ENCODE data around the gene ABCA4.

DNA sequence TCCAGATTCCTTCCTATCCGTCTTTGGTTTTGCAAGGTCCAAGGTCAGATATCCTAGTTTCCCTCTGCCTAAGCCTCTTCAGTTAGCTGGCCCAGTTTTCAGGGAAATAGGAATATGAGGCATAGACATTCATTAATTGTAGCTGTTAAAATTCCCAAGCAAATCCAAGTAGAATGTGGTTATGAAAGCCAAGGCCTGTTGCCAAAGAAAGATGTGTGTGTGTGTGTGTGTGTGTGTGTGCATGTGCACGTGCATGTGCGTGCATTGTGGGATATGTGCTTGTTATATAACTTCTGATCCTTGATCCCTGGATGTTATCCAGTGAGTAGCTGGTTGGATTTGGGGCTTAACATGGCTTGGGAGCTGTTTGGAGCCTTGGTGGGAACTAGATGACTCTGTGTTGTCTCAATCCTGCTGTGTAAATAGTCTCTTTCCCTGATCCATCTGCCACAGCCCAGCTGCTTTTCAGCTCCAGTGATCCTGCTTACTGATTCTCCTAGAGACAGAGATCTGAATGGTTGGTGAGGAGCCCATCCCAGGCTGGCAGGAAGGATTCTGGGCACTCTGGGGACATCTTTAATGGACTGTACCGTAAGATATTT lies 141.1 kb downstream of the ABCA4 start:
- TF ChIP-seq EZH2 (IDR thresholded peaks at IDR 0.05) (no peak), POLR2AphosphoS5 (IDR thresholded peaks at IDR 0.05; ENCODE audit: borderline replicate concordance, low read depth, low read length) (no peak)

Measured in SK-N-MC (cell line).